Loucy (cell line): ENCODE results near the gene KANSL2.
"Not testable (repeated sequence)": the region's sequence is repeated elsewhere in the genome, so short reads cannot be mapped to it uniquely, and the experiment has no call there.

ENCODE experiments used
- H2AFZ ChIP-seq: fragments of 200-600 bp; sonication (generic); 2 replicates; pipeline ENCODE4 v1.6.0; 2016; ENCODE audit warnings: antibody characterized with exemption, mild to moderate bottlenecking, low read length, moderate library complexity
- H3F3A ChIP-seq: fragments of 200-600 bp; 2 replicates; pipeline ENCODE4 v1.6.0; 2016; ENCODE audit warnings: antibody characterized with exemption, low read depth, mild to moderate bottlenecking
- H3K27me3 ChIP-seq: fragments of 200-600 bp; sonication (generic); 2 replicates; pipeline ENCODE4 v1.6.1; 2014; ENCODE audit warnings: low read length, mild to moderate bottlenecking; ENCODE audit not compliant: insufficient read depth, poor library complexity, severe bottlenecking
- H3K36me3 ChIP-seq: fragments of 200-600 bp; sonication (generic); 2 replicates; pipeline ENCODE4 v1.6.1; 2016; ENCODE audit warnings: low read length; ENCODE audit not compliant: insufficient read depth
- H3K4me1 ChIP-seq: fragments of 200-600 bp; sonication (generic); 2 replicates; pipeline ENCODE4 v1.5.1; 2014; ENCODE audit warnings: low read length, mild to moderate bottlenecking; ENCODE audit not compliant: insufficient read depth, poor library complexity, severe bottlenecking
- H3K4me2 ChIP-seq: fragments of 200-600 bp; sonication (generic); 2 replicates; pipeline ENCODE4 v1.6.0; 2014; ENCODE audit warnings: antibody characterized with exemption, low read length, low read depth, mild to moderate bottlenecking; ENCODE audit not compliant: poor library complexity, severe bottlenecking
- H3K4me3 ChIP-seq: fragments of 200-600 bp; sonication (generic); 2 replicates; pipeline ENCODE4 v1.5.1; 2014; ENCODE audit warnings: low read length, mild to moderate bottlenecking, mixed read lengths; ENCODE audit not compliant: poor library complexity, severe bottlenecking
- H3K79me2 ChIP-seq: fragments of 200-600 bp; sonication (generic); 2 replicates; pipeline ENCODE4 v1.6.1; 2014; ENCODE audit warnings: low read length; ENCODE audit not compliant: insufficient read depth
- H3K9ac ChIP-seq: fragments of 200-600 bp; sonication (generic); 2 replicates; pipeline ENCODE4 v1.6.0; 2014; ENCODE audit warnings: mild to moderate bottlenecking, low read depth, low read length, moderate library complexity; ENCODE audit not compliant: poor library complexity, severe bottlenecking
- H3K9me2 ChIP-seq: fragments of 200-600 bp; sonication (generic); replicated peaks from 2 replicates; pipeline ENCODE4 v1.6.1; 2016; ENCODE audit warnings: low read depth, low read length, mixed read lengths
- H3K9me3 ChIP-seq: fragments of 200-600 bp; sonication (generic); 2 replicates; pipeline ENCODE4 v1.6.1; 2014; ENCODE audit warnings: mild to moderate bottlenecking, antibody characterized with exemption, low read length, low read depth; ENCODE audit not compliant: insufficient read depth
- H4K20me1 ChIP-seq: fragments of 200-600 bp; sonication (generic); 2 replicates; pipeline ENCODE4 v1.6.0; 2014; ENCODE audit warnings: antibody characterized with exemption, low read length, mild to moderate bottlenecking; ENCODE audit not compliant: insufficient read depth, poor library complexity, severe bottlenecking
- EZH2phosphoT487 ChIP-seq: fragments of 200-600 bp; IDR thresholded peaks from 2 replicates; pipeline ENCODE4 v1.6.1; 2018; ENCODE audit warnings: antibody characterized with exemption, mild to moderate bottlenecking, moderate library complexity, borderline replicate concordance
- TF ChIP-seq, protein P1 (sequence below): fragments of 200-600 bp; sonication (generic); conservative IDR thresholded peaks from 2 replicates; pipeline ENCODE4 v1.5.1; 2014; ENCODE audit warnings: mild to moderate bottlenecking, antibody characterized with exemption, low read length

The KANSL2 gene

DNA sequence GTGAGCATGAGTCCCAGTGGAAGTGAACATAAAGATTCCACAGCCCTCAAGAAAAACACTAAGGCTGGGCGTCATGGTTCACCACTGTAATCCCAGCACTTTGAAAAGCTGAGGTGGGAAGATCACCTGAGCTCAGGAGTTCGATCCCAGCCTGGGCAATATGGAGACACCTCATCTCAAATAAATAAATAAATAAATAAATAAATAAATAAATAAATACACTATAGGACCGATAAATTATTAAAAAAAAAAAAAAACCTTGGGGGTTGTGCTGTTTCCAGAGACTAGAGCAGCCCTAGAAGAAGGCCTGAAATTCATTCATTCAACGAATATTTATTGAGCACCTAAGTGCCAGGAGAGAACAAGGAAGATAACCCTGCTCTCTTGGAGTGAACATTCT lies 1.5 kb upstream of the KANSL2 start:
- Histone ChIP-seq H3K9me2 (no peaks in the 10 kb centered on the region), H3K79me2 (peaks cover 35% of the 10 kb centered on the region), H3F3A (no peaks in the 10 kb centered on the region), H3K27me3 (no peaks in the 10 kb centered on the region), H3K9me3 (no peaks in the 10 kb centered on the region), H4K20me1 (peaks cover 30% of the 10 kb centered on the region), H3K9ac (no peak overlapping the region), H3K36me3 (peaks cover 14% of the 10 kb centered on the region; the same call in 1 of the 2 replicates), H3K4me3 (no peak overlapping the region), H3K4me2 (no peak overlapping the region), H2AFZ (no peak overlapping the region), H3K4me1 (peaks cover 19% of the 10 kb centered on the region)
- TF ChIP-seq, protein P1, sequence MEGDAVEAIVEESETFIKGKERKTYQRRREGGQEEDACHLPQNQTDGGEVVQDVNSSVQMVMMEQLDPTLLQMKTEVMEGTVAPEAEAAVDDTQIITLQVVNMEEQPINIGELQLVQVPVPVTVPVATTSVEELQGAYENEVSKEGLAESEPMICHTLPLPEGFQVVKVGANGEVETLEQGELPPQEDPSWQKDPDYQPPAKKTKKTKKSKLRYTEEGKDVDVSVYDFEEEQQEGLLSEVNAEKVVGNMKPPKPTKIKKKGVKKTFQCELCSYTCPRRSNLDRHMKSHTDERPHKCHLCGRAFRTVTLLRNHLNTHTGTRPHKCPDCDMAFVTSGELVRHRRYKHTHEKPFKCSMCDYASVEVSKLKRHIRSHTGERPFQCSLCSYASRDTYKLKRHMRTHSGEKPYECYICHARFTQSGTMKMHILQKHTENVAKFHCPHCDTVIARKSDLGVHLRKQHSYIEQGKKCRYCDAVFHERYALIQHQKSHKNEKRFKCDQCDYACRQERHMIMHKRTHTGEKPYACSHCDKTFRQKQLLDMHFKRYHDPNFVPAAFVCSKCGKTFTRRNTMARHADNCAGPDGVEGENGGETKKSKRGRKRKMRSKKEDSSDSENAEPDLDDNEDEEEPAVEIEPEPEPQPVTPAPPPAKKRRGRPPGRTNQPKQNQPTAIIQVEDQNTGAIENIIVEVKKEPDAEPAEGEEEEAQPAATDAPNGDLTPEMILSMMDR: no peak
- TF ChIP-seq EZH2phosphoT487: no peak

DNA sequence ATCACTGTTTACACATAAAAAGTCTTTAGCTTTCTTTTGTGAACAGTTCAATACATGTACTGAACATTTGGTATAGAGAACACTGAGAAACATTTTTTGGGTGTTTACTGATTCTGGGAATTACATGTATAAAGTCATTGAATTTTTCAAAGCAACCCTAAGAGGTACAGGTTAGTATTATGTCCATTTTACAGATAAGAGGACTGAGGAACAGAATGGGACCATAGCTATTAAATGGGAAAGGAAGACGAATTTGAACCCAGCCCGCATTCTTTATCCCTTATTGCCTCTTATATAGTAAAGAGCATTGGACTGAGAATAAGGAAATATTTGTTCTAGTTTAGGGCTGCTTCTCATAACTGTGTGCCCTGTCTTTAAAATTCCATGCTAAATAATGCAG lies 889 bp upstream of the KANSL2 start:
- Histone ChIP-seq H3K9me3 (no peaks in the 10 kb centered on the region), H2AFZ (peak overlapping the region; percentile 93; the same call in 1 of the 2 replicates), H3K36me3 (peaks cover 12% of the 10 kb centered on the region; the same call in 1 of the 2 replicates), H3K4me3 (peak overlapping the region; percentile 86), H3K4me2 (peak overlapping the region; percentile 73), H4K20me1 (peaks cover 37% of the 10 kb centered on the region), H3K79me2 (peaks cover 41% of the 10 kb centered on the region), H3K9me2 (no peaks in the 10 kb centered on the region), H3K4me1 (peaks cover 25% of the 10 kb centered on the region), H3K9ac (peak overlapping the region; percentile 68), H3F3A (no peaks in the 10 kb centered on the region), H3K27me3 (no peaks in the 10 kb centered on the region)
- TF ChIP-seq EZH2phosphoT487: no peak
- TF ChIP-seq, protein P1: no peak

DNA sequence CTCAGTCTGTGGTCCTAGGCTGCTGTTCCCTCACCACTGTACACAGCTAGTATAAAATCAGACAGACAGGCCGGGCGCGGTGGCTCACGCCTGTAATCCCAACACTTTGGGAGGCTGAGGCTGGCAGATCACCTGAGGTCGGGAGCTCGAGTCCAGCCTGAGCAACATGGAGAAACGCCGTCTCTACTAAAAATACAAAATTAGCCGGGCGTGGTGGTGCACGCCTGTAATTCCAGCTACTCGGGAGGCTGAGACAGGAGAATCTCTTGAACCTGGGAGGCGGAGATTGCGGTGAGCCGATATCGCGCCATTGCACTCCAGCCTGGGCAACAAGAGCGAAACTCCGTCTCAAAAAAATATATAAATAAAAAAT lies 481 bp upstream of the KANSL2 start:
- peaks cover 28% of the 10 kb centered on the region for H3K4me1 ChIP-seq
- peak overlapping the region; percentile 86 for H3K4me3 ChIP-seq
- H3K36me3 ChIP-seq: peaks cover 12% of the 10 kb centered on the region; the same call in 1 of the 2 replicates
- H4K20me1 ChIP-seq: peaks cover 41% of the 10 kb centered on the region
- peak overlapping the region; percentile 73 for H3K4me2 ChIP-seq
- peaks cover 45% of the 10 kb centered on the region for H3K79me2 ChIP-seq
- not testable (repeated sequence) for H3K27me3 ChIP-seq, H3F3A ChIP-seq, H3K9me3 ChIP-seq, H3K9me2 ChIP-seq
- H2AFZ ChIP-seq: peak overlapping the region; percentile 93
- H3K9ac ChIP-seq: peak overlapping the region; percentile 68

DNA sequence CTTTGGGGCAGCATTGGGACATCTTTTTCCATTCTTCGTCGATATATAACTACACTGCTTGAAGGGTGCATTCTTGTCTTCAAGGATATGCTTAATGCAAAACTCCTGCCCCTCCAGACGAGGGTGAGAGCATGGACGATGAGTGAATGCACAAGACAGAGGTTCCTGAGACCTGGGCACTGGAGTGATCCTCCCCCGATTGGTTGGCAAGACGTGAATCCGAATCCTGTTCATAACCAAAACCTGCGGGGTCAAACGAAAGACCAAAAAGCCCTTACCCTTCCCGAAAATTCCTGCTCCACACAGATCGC lies 684 bp downstream of the KANSL2 start:
- Histone ChIP-seq H3K4me2 (peak overlapping the region; percentile 91), H3K9ac (peak overlapping the region; percentile 94), H3K9me2 (no peaks in the 10 kb centered on the region), H3K4me3 (peak overlapping the region; percentile 86), H4K20me1 (peaks cover 52% of the 10 kb centered on the region), H3K79me2 (peaks cover 56% of the 10 kb centered on the region), H3K4me1 (peaks cover 38% of the 10 kb centered on the region), H3K27me3 (no peaks in the 10 kb centered on the region), H3F3A (no peaks in the 10 kb centered on the region), H3K36me3 (peaks cover 12% of the 10 kb centered on the region; the same call in 1 of the 2 replicates), H2AFZ (peak overlapping the region; percentile 73; the same call in 1 of the 2 replicates), H3K9me3 (no peaks in the 10 kb centered on the region)
- TF ChIP-seq, protein P1: no peak
- TF ChIP-seq EZH2phosphoT487: no peak
